ENCODE measurements around the gene PRSS27. TPM values are rescaled to one million over a fixed set of nuclear protein-coding genes. Genes with fewer than 3 reads are reported as not detected.

PRSS27 gene
- total RNA-seq, 1 donor = 0.86 TPM

- H3K4me3 ChIP-seq (ENCODE audit: low read depth, low read length) = no peak overlapping the region
- no peak for TF ChIP-seq CTCF (IDR thresholded peaks at IDR 0.05; ENCODE audit: insufficient read depth, low read depth, low read length)
- no peak for DNase-seq (ENCODE audit: low read depth)
Observed at GRCh38 chr16:2745116-2745890, 25.3 kb upstream of the PRSS27 start.

- no peak for TF ChIP-seq CTCF (IDR thresholded peaks at IDR 0.05; ENCODE audit: insufficient read depth, low read depth, low read length)
- H3K4me3 ChIP-seq (ENCODE audit: low read depth, low read length) = no peak overlapping the region
- no peak for DNase-seq (ENCODE audit: low read depth)
Observed at GRCh38 chr16:2744711-2745110, 24.7 kb upstream of the PRSS27 start.

DNA sequence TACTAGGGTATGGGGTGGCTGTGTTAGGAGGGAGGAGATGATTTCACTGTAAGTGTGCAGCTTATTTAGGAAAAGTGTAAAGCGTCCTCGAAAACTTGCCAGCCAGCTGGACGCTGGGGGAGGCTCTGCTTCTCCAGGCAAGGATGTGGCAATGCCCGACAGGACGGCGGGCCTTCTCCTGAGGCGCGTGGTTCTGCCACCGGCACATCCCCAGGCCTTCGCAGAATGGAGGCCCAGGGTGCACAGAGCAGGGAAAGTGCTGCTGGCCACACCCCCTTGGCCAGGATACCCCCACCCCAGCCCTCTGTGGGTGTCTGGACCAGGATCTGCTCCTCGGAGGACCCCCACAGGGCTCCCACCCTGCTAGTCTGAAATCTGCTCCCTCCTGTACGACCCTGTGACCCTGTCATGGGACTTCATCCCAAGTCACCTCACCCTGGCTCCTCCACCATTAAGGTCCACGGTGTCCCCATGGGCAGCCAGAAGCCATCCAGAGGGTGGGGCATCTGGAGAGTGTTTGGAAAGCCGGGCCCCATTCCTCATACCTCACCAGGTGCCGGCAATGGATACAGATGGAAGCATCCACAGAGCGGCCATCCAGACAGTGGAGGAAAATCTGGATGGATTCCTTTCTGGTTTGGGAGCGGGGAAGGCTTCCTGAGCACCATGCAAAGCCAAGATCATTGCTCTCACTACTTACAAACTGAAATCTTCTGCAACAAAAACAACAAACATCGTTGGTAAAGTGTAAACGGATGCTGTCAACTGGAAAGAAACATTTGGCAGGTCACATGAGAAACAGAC, 23.2 kb upstream of the PRSS27 start:
- no peak overlapping the region for H3K4me3 ChIP-seq (ENCODE audit: low read depth, low read length)
- no peak for TF ChIP-seq CTCF (IDR thresholded peaks at IDR 0.05; ENCODE audit: insufficient read depth, low read depth, low read length)
- no peak for DNase-seq (ENCODE audit: low read depth)

DNA sequence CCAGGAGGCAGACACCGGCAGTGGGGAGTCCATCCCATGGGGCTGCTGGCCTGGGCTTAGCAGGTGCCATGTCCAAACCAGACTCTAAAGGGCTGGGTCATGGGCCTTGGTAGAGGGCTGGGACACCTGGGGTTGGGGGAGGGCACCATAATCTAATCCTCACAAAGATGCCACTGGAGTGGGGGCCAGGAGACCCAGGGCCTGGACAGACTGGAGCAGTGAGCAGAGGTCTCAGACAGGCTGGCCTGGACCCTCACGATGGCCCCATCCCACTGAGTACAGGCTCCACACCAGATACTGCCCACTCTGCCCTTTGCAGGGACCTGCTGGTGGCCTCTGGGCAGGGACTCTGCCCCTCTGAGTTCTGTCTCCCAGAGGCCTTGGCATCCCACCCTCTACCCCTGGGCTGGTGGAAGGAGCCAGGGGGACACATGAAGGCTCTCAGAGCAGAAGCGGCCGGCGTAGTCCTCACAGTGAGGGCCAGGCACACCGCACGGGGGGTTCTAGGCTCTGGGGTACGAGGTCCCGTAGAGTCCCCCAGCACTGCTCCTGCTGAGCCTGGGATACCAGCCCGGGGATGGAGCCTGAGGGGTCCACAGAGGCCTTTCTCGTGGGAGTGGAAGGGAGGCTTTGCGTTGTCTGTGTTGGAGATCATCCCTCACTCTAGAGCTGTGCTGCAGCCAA, 22.4 kb upstream of the PRSS27 start:
- no peak overlapping the region for H3K4me3 ChIP-seq (ENCODE audit: low read depth, low read length)
- TF ChIP-seq CTCF (IDR thresholded peaks at IDR 0.05; ENCODE audit: insufficient read depth, low read depth, low read length) = no peak
- DNase-seq (ENCODE audit: low read depth) = no peak

- no peak overlapping the region for H3K4me3 ChIP-seq (ENCODE audit: low read depth, low read length)
- no peak for TF ChIP-seq CTCF (IDR thresholded peaks at IDR 0.05; ENCODE audit: insufficient read depth, low read depth, low read length)
- DNase-seq (ENCODE audit: low read depth) = no peak
Observed at GRCh38 chr16:2741168-2741567, 21.1 kb upstream of the PRSS27 start.

DNA sequence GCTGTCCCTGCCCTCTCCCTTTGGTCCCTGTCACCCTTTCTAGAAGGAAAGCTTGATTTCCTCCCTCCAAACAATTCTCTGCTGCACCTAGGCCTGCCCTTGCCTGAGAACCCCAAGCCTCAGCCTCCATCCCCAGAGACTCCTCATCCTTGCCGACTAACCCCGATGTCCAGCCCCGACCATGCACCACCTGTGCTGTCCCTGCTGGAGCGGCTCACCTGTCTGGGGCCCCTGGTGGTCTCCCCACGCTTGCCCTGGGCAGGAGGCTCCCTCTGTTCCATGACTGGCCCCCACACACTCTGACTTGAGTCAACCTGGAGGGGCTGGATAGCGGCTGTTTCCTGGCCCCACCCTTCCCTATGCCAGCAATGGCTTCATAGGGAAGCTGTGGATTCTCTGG, 20.5 kb upstream of the PRSS27 start:
- DNase-seq (ENCODE audit: low read depth) = no peak
- no peak for TF ChIP-seq CTCF (IDR thresholded peaks at IDR 0.05; ENCODE audit: insufficient read depth, low read depth, low read length)
- no peak overlapping the region for H3K4me3 ChIP-seq (ENCODE audit: low read depth, low read length)

Measured in fibroblast of villous mesenchyme (primary cell).